ENCODE results near the gene GRN.
"Not testable (repeated sequence)": the region's sequence is repeated elsewhere in the genome, so short reads cannot be mapped to it uniquely, and the experiment has no call there.

The GRN gene

DNA sequence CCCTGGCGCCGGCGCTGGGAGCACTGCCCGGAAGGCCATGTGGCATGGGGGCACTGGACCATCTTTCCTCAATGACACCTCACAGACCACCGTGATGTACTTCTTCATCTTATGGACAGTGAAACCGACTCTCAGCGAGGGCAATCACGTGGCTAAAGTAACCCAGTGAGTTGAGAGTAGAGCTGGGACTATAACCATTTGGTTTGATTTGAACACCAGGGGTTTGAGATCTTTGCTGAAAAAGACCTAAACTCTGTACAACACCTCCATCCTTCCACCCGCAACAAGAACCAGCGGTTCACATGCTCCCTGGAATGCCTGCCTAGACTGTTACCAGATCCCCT, 41.1 kb downstream of the GRN start:
- Histone ChIP-seq H3K27me3 (ENCODE audit: insufficient read depth, low read length) (peaks cover 40% of the 10 kb centered on the region), H3K9me3 (ENCODE audit: insufficient read depth, low read depth, low read length) (no peaks in the 10 kb centered on the region), H3K27ac (ENCODE audit: low read depth, low read length) (no peak overlapping the region), H3K36me3 (ENCODE audit: insufficient read depth, low read length) (no peaks in the 10 kb centered on the region), H3K4me1 (ENCODE audit: insufficient read depth, low read length) (0 out of 2 replicates have a peak, but pooled peaks cover 4% of the 10 kb centered on the region), H3K4me3 (ENCODE audit: low read length) (peak overlapping the region; percentile 75), H3K9ac (ENCODE audit: low read depth, low read length) (0 out of 2 replicates have a peak overlapping the region, but pooled peaks have one; percentile 67)
- 72% methylated on average over 10 of the region's 10 CpGs for WGBS

DNA sequence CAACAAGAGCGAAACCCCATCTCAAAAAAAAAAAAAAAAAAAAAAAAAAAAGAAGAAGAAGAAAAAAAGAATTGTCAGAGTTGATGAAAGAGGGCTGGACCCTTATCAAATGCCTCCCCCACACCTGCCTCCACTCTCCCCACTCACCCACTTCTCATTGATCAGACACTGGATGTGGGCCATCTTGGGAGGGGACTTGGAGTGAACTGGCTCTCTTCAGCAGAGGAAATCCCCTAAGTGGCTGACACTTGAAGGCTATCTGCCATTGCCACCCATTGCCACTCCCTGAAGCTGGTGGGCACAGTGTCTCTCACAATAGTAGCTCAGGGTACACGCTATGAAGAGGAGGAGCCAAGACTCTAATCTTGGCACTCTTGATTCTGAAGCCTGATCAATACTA, 42.7 kb downstream of the GRN start:
- 96% methylated on average over 1 of the region's 2 CpGs for WGBS
- H3K9ac ChIP-seq (ENCODE audit: low read depth, low read length), result no peak overlapping the region
- H3K36me3 ChIP-seq (ENCODE audit: insufficient read depth, low read length), result no peaks in the 10 kb centered on the region
- H3K27ac ChIP-seq (ENCODE audit: low read depth, low read length), result no peak overlapping the region
- 0 out of 2 replicates have a peak, but pooled peaks cover 4% of the 10 kb centered on the region for H3K4me1 ChIP-seq (ENCODE audit: insufficient read depth, low read length)
- peaks cover 36% of the 10 kb centered on the region for H3K27me3 ChIP-seq (ENCODE audit: insufficient read depth, low read length)
- H3K4me3 ChIP-seq (ENCODE audit: low read length), result no peak overlapping the region
- no peaks in the 10 kb centered on the region for H3K9me3 ChIP-seq (ENCODE audit: insufficient read depth, low read depth, low read length)

DNA sequence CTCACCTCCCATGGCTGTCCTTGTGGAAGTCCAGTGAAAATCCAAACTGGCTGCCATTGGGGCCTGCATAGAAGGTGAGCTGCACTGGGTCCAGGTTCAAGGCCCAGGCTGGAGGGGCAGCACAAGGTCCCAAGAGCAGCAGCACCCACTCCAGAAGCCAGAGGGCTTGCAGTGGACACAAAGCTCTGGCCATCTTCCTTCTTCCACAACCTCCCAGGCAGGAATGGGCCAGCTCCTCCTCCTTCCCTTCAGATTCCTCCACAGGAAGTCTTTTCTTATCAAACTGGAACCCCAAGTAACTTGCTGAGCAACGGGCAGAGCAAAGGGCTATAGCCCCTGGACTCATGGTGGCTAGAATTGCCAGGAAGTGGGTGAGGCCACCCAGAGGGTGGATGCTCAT, 44.2 kb downstream of the GRN start, which contains the start of gene ITGA2B:
TSS of gene ITGA2B (minus strand) at position 369 of the 400 bp plus-strand sequence. CDS start at position 193, 176 bp downstream.
- H3K27ac ChIP-seq (ENCODE audit: low read depth, low read length), result no peak within 1 kb of the TSS
- no peaks in the 10 kb centered on the region for H3K9me3 ChIP-seq (ENCODE audit: insufficient read depth, low read depth, low read length)
- 0 out of 2 replicates have a peak, but pooled peaks cover 4% of the 10 kb centered on the region for H3K4me1 ChIP-seq (ENCODE audit: insufficient read depth, low read length)
- 75% methylated on average over 1 of the region's 1 CpG for WGBS
- H3K27me3 ChIP-seq (ENCODE audit: insufficient read depth, low read length), result peaks cover 21% of the 10 kb centered on the region
- no peaks in the 10 kb centered on the region for H3K36me3 ChIP-seq (ENCODE audit: insufficient read depth, low read length)
- no peak within 1 kb of the TSS for H3K9ac ChIP-seq (ENCODE audit: low read depth, low read length)
- H3K4me3 ChIP-seq (ENCODE audit: low read length), result no peak within 1 kb of the TSS

DNA sequence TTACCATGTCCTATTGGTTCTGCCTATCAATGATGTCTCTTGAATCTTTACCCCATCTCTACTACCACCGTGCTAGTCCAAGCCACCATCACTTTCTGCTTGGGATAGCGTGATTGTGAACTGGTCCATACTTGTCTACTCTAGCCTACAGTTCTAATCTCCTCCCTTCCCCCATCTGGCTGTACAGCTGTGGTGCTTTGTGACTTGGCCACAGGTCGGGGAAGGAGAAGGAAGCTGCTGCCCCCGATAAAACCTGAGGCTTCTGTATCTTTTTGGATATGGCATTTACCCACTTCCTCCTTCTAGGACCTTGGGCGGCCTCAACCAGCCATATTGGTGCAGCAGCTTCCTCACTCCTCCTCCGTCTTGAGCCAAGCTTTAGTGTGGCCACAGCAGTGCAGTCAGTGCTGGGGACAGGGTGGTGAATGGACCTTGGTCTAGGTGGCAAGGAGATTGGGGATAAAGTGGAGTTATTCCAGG, 44.7 kb downstream of the GRN start:
- Histone ChIP-seq H3K27me3 (ENCODE audit: insufficient read depth, low read length) (peaks cover 17% of the 10 kb centered on the region), H3K9me3 (ENCODE audit: insufficient read depth, low read depth, low read length) (no peaks in the 10 kb centered on the region), H3K27ac (ENCODE audit: low read depth, low read length) (no peak overlapping the region), H3K4me3 (ENCODE audit: low read length) (no peak overlapping the region), H3K36me3 (ENCODE audit: insufficient read depth, low read length) (no peaks in the 10 kb centered on the region), H3K4me1 (ENCODE audit: insufficient read depth, low read length) (0 out of 2 replicates have a peak, but pooled peaks cover 4% of the 10 kb centered on the region), H3K9ac (ENCODE audit: low read depth, low read length) (no peak overlapping the region)
- 90% methylated on average over 6 of the region's 6 CpGs for WGBS

GRCh38 chr17:44390250-44390870, 45.3 kb downstream of the GRN start:
- Histone ChIP-seq H3K9ac (ENCODE audit: low read depth, low read length) (no peak overlapping the region), H3K9me3 (ENCODE audit: insufficient read depth, low read depth, low read length) (no peaks in the 10 kb centered on the region), H3K36me3 (ENCODE audit: insufficient read depth, low read length) (no peaks in the 10 kb centered on the region), H3K27me3 (ENCODE audit: insufficient read depth, low read length) (peaks cover 13% of the 10 kb centered on the region), H3K4me3 (ENCODE audit: low read length) (no peak overlapping the region), H3K4me1 (ENCODE audit: insufficient read depth, low read length) (0 out of 2 replicates have a peak, but pooled peaks cover 4% of the 10 kb centered on the region), H3K27ac (ENCODE audit: low read depth, low read length) (no peak overlapping the region)
- 95% methylated on average over 10 of the region's 10 CpGs for WGBS

GRCh38 chr17:44394112-44394511, 49.0 kb downstream of the GRN start:
- 94% methylated on average over 9 of the region's 9 CpGs for WGBS
- not testable (repeated sequence) for H3K27ac ChIP-seq (ENCODE audit: low read depth, low read length); H3K4me1 ChIP-seq (ENCODE audit: insufficient read depth, low read length); H3K27me3 ChIP-seq (ENCODE audit: insufficient read depth, low read length); H3K4me3 ChIP-seq (ENCODE audit: low read length); H3K9me3 ChIP-seq (ENCODE audit: insufficient read depth, low read depth, low read length); H3K9ac ChIP-seq (ENCODE audit: low read depth, low read length)
- H3K36me3 ChIP-seq (ENCODE audit: insufficient read depth, low read length), result peaks cover 31% of the 10 kb centered on the region

DNA sequence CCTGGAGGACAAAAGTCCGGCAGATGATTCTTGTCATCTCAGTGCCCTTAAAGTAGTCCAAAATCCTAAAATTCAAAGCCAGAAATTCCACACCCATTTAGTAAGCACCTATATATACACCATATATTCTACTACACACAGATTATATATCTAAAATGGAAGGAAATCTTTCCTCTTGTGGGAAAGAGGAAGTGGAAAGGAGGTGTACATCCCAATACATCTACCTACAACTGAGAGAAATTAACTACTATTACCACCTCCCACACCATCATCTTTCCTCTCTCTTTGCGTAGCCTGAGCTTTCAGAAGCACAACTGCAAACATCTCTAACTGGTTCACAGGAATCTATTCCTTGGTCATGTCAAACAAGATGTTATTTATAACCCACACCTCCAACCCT, 49.7 kb downstream of the GRN start:
- WGBS, result 92% methylated on average over 2 of the region's 2 CpGs
- H3K36me3 ChIP-seq (ENCODE audit: insufficient read depth, low read length), result peaks cover 38% of the 10 kb centered on the region
- H3K27ac ChIP-seq (ENCODE audit: low read depth, low read length), result no peak overlapping the region
- no peak overlapping the region for H3K4me3 ChIP-seq (ENCODE audit: low read length)
- no peaks in the 10 kb centered on the region for H3K4me1 ChIP-seq (ENCODE audit: insufficient read depth, low read length)
- no peak overlapping the region for H3K9ac ChIP-seq (ENCODE audit: low read depth, low read length)
- H3K9me3 ChIP-seq (ENCODE audit: insufficient read depth, low read depth, low read length), result no peaks in the 10 kb centered on the region
- no peaks in the 10 kb centered on the region for H3K27me3 ChIP-seq (ENCODE audit: insufficient read depth, low read length)

DNA sequence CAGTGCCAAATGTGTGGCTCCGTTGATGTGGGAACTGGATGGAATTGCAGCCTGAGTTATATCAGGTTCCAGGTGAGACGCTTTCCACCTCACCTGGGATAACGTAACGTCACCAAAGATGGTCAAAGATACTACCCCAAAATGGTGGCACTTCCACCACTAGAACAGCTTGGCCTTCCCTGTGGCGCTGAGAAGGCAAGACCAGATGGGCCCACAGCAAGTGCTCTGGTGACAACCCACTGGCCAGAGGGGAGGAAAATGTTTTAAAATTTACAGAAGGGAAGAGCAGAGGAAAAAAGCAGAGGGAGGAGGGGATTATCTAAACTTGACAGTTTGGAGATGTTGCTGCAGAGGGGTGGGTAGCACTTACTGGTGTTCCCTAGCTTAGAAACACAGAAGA, 51.8 kb downstream of the GRN start:
- no peaks in the 10 kb centered on the region for H3K9me3 ChIP-seq (ENCODE audit: insufficient read depth, low read depth, low read length)
- H3K27me3 ChIP-seq (ENCODE audit: insufficient read depth, low read length), result no peaks in the 10 kb centered on the region
- no peaks in the 10 kb centered on the region for H3K4me1 ChIP-seq (ENCODE audit: insufficient read depth, low read length)
- H3K9ac ChIP-seq (ENCODE audit: low read depth, low read length), result no peak overlapping the region
- no peak overlapping the region for H3K4me3 ChIP-seq (ENCODE audit: low read length)
- WGBS, result 93% methylated on average over 5 of the region's 5 CpGs
- no peak overlapping the region for H3K27ac ChIP-seq (ENCODE audit: low read depth, low read length)
- H3K36me3 ChIP-seq (ENCODE audit: insufficient read depth, low read length), result peaks cover 57% of the 10 kb centered on the region

- Histone ChIP-seq H3K27me3 (ENCODE audit: insufficient read depth, low read length) (no peaks in the 10 kb centered on the region), H3K36me3 (ENCODE audit: insufficient read depth, low read length) (peaks cover 64% of the 10 kb centered on the region), H3K4me1 (ENCODE audit: insufficient read depth, low read length) (no peaks in the 10 kb centered on the region), H3K9ac (ENCODE audit: low read depth, low read length) (no peak overlapping the region; the same call in 1 of the 2 replicates), H3K9me3 (ENCODE audit: insufficient read depth, low read depth, low read length) (no peaks in the 10 kb centered on the region), H3K27ac (ENCODE audit: low read depth, low read length) (no peak overlapping the region), H3K4me3 (ENCODE audit: low read length) (no peak overlapping the region)
- WGBS, result 95% methylated on average over 8 of the region's 8 CpGs
These were observed 52.7 kb downstream of the GRN start for GRCh38 chr17:44397479-44398440.

DNA sequence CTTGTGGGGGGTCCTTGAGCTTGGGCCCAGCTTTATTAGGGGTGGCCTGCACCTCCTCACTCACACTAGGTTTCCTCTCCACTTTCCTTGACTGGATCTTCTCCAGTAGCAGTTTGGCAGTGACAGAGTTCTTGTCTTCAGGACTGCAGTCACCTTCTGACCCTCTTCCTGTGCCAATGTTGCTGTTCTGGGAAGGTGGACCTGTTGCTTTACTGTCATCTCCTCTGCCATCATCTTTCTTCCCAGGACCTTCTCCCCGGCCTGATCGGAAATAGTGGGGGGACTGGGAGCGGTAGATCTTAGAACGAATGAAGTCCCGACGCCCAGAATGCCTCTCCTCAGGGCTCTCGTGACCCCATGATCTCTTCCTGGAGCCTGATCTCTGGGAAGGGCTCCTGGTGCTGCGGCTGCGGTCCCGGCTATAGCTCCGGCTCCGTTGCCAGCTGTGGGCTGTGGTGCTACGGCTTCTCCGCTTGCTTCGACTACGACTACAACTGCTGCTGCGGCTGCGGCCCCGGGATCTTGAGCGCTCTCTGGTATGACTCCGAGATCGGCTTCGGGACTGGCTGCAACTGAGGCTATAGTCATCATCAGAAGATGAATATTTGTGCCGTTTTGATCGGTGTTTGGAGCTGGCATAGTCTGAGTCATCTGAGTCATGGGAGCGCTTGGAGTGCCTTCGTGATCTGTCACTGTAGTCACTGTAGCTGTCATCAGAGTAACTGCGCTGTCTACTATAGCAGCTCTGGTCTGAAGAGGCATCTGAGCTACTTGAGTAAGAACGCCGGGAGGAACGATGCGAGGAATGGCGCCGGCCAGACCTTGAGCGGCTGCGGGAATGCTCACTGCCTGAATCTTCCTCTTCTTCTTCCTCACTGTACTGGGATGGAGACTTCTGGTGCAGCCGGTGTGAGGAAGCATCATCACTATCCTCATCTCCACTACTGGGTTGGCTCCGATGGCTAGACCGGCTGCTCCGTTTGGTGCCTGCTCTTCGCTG, 53.9 kb downstream of the GRN start:
- 96% methylated on average over 41 of the region's 41 CpGs for WGBS
- Histone ChIP-seq H3K9ac (ENCODE audit: low read depth, low read length) (no peak overlapping the region), H3K36me3 (ENCODE audit: insufficient read depth, low read length) (peaks cover 65% of the 10 kb centered on the region)

More for the DNA sequence above, 53.9 kb downstream of the GRN start:
- H3K9me3 ChIP-seq (ENCODE audit: insufficient read depth, low read depth, low read length), result no peaks in the 10 kb centered on the region
- H3K4me3 ChIP-seq (ENCODE audit: low read length), result no peak overlapping the region
- no peaks in the 10 kb centered on the region for H3K4me1 ChIP-seq (ENCODE audit: insufficient read depth, low read length)
- H3K27ac ChIP-seq (ENCODE audit: low read depth, low read length), result no peak overlapping the region
- H3K27me3 ChIP-seq (ENCODE audit: insufficient read depth, low read length), result no peaks in the 10 kb centered on the region

Measured in HUES64 (cell line).